GM12878 (cell line): ENCODE data around the gene DMAC1.

Experiments used
- ATF2 ChIP-seq: IDR thresholded peaks from 2 replicates; pipeline ENCODE4 v1.6.1; 2012; ENCODE audit warnings: low read length, inconsistent platforms
- CTCF ChIP-seq, 3 experiments: IDR thresholded peaks in 2 of 3; conservative IDR thresholded peaks in 1 of 3; 2 replicates each; pipeline ENCODE4 v1.5.1; 2011; ENCODE audit warnings: low read depth in 3 of 3, low read length in 3 of 3, mild to moderate bottlenecking in 3 of 3, control low read depth in 2 of 3, moderate library complexity in 2 of 3, inconsistent platforms in 1 of 3, mixed read lengths in 1 of 3; ENCODE audit not compliant: control insufficient read depth in 2 of 3, insufficient read depth in 1 of 3; ENCODE audit errors: extremely low read depth in 1 of 3
- DPF2 ChIP-seq: fragments of 450-650 bp; IDR thresholded peaks from 2 replicates; pipeline ENCODE4 v1.6.1; 2017; ENCODE audit warnings: mild to moderate bottlenecking
- EP300 ChIP-seq, 2 experiments: fragments of 150-350 bp in 1 of 2; IDR thresholded peaks; 2 replicates each; pipeline ENCODE4 v1.6.1; 2011 to 2012; ENCODE audit warnings: low read depth in 2 of 2, low read length in 2 of 2, borderline replicate concordance in 1 of 2, improper control_type of control experiment in 1 of 2, inconsistent platforms in 1 of 2; ENCODE audit not compliant: control insufficient read depth in 1 of 2
- FOXM1 ChIP-seq: IDR thresholded peaks from 2 replicates; pipeline ENCODE4 v1.6.1; 2012; ENCODE audit warnings: low read depth, mild to moderate bottlenecking, inconsistent platforms, low read length, moderate library complexity
- HDAC2 ChIP-seq: fragments of 200-600 bp; sonication (generic); IDR thresholded peaks from 2 replicates; pipeline ENCODE4 v1.6.1; 2017
- JUNB ChIP-seq: IDR thresholded peaks from 2 replicates; pipeline ENCODE4 v1.6.1; 2016; ENCODE audit warnings: antibody characterized with exemption, mild to moderate bottlenecking
- JUND ChIP-seq: IDR thresholded peaks from 2 replicates; pipeline ENCODE4 v1.6.1; 2012; ENCODE audit warnings: low read depth, mild to moderate bottlenecking, low read length, improper control_type of control experiment, moderate library complexity
- MAX ChIP-seq: IDR thresholded peaks from 2 replicates; pipeline ENCODE4 v1.6.1; 2012; ENCODE audit warnings: low read depth, low read length, improper control_type of control experiment
- RAD21 ChIP-seq: IDR thresholded peaks from 2 replicates; pipeline ENCODE4 v1.6.1; 2011; ENCODE audit warnings: mild to moderate bottlenecking, low read depth, low read length, moderate library complexity; ENCODE audit not compliant: insufficient read depth
- SREBF1 ChIP-seq: IDR thresholded peaks from 2 replicates; pipeline ENCODE4 v1.6.1; 2012; ENCODE audit warnings: mild to moderate bottlenecking, low read length

GRCh38 chr9:7784472-7784871 lies 15.1 kb downstream of the DMAC1 start:
- TF ChIP-seq CTCF (IDR thresholded peaks at IDR 0.05 in 2 of 3, conservative IDR thresholded peaks at IDR 0.05 in 1 of 3; ENCODE audit: control insufficient read depth in 2 of 3, extremely low read depth in 1 of 3, insufficient read depth in 1 of 3, low read depth in 3 of 3, low read length in 3 of 3) (no peak), RAD21 (no peak), MAX (no peak), DPF2 (no peak), ATF2 (no peak), JUNB (no peak), EP300 (IDR thresholded peaks at IDR 0.05; ENCODE audit: borderline replicate concordance in 1 of 2, control insufficient read depth in 1 of 2, low read depth in 2 of 2, low read length in 2 of 2) (no peak), FOXM1 (no peak), SREBF1 (no peak), HDAC2 (no peak), JUND (no peak)
